Erythroblast (primary cell): ENCODE data around the gene TMEM38B.

Source experiments
- GATA1 ChIP-seq: IDR thresholded peaks from 2 replicates; pipeline ENCODE4 v1.6.1; 2011; ENCODE audit warnings: low read depth, mild to moderate bottlenecking, control low read depth, low read length, moderate library complexity
- POLR2A ChIP-seq: IDR thresholded peaks from 2 replicates; pipeline ENCODE4 v1.6.1; 2011; ENCODE audit warnings: mild to moderate bottlenecking, low read length

DNA sequence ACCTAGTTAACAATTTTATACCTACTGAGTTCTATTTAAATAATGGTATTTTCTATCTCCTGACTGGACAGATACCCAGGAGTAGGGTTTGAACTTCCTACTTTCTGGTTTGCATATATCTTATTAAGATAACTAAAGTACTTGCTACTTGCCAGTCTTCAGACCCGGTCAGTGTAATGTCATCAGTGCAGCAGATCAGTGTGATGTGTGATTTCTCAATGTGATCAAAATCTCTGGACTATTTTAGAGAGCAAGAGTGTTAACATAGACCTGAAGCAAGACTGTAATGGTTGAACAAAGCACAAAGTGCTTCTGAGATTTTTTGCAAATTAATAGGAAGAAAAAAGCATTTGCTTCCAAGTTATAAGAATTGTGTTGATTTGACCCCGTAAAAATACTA is 6.8 kb downstream of the TMEM38B start:
- no peak for TF ChIP-seq POLR2A
- no peak for TF ChIP-seq GATA1
